Measurements from ENCODE around the gene RTF1. TPM values are rescaled to one million over a fixed set of nuclear protein-coding genes. Genes with fewer than 3 reads are reported as not detected.

RTF1 gene
- total RNA-seq, 1 donor from 2014 or later: 59.1 TPM

GRCh38 chr15:41513506-41514227 lies 96.8 kb downstream of the RTF1 start, which contains the start of gene LTK:
Gene LTK, minus strand, starts transcription at chr15:41513827. Its CDS starts 118 bp downstream, at chr15:41513709.
- no peak for DNase-seq (ENCODE audit: low spot score, unreplicated experiment)
- H3K36me3 Mint-ChIP-seq (ENCODE audit: insufficient read depth): peaks cover 10% of the 10 kb centered on the region
- peaks cover 47% of the 10 kb centered on the region for H3K27me3 Mint-ChIP-seq
- H3K4me1 Mint-ChIP-seq (ENCODE audit: low read depth): peaks cover 1% of the 10 kb centered on the region
- peak within 1 kb of the TSS; percentile 65 for H3K4me3 Mint-ChIP-seq (ENCODE audit: low read depth)
- H3K27ac Mint-ChIP-seq: no peak within 1 kb of the TSS
- no peak for TF ChIP-seq CTCF (IDR thresholded peaks at IDR 0.05; ENCODE audit: unreplicated experiment)
- no peaks in the 10 kb centered on the region for H3K9me3 Mint-ChIP-seq (ENCODE audit: low read depth)

- no peak for TF ChIP-seq CTCF (IDR thresholded peaks at IDR 0.05; ENCODE audit: unreplicated experiment)
- Mint-ChIP-seq H3K4me3 (ENCODE audit: low read depth) (no peak overlapping the region), H3K27ac (no peak overlapping the region), H3K4me1 (ENCODE audit: low read depth) (peaks cover 1% of the 10 kb centered on the region), H3K9me3 (ENCODE audit: low read depth) (no peaks in the 10 kb centered on the region), H3K27me3 (peaks cover 17% of the 10 kb centered on the region), H3K36me3 (ENCODE audit: insufficient read depth) (peaks cover 15% of the 10 kb centered on the region)
- DNase-seq (ENCODE audit: low spot score, unreplicated experiment): no peak
Observed at GRCh38 chr15:41517895-41518449, 101.1 kb downstream of the RTF1 start.

GRCh38 chr15:41520636-41521035 lies 103.7 kb downstream of the RTF1 start:
- no peak overlapping the region for H3K4me3 Mint-ChIP-seq (ENCODE audit: low read depth)
- DNase-seq (ENCODE audit: low spot score, unreplicated experiment): no peak
- no peaks in the 10 kb centered on the region for H3K27me3 Mint-ChIP-seq
- H3K36me3 Mint-ChIP-seq (ENCODE audit: insufficient read depth): peaks cover 17% of the 10 kb centered on the region
- H3K4me1 Mint-ChIP-seq (ENCODE audit: low read depth): no peaks in the 10 kb centered on the region
- no peak overlapping the region for H3K27ac Mint-ChIP-seq
- TF ChIP-seq CTCF (IDR thresholded peaks at IDR 0.05; ENCODE audit: unreplicated experiment): no peak
- H3K9me3 Mint-ChIP-seq (ENCODE audit: low read depth): no peaks in the 10 kb centered on the region

DNA sequence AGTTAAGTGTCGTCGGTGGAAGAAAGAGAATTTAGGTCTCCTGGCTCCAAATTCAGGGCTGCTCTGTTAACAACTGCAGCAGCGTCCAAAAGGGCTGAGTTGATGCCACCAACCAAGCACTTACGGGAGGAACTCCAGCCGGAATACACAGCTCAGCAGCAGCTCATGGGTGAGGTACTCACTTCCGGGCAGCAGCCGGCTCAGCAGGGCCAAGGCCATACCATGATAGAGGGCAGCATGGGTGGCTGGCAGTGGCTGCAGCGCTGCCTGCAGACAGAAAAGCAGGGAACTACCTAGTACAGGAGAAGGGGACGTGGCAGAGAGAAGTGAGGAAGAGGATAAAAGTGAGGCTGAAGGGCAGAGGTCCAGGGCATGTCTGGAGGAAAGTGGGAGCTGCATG lies 104.7 kb downstream of the RTF1 start:
- TF ChIP-seq CTCF (IDR thresholded peaks at IDR 0.05; ENCODE audit: unreplicated experiment): no peak
- H3K36me3 Mint-ChIP-seq (ENCODE audit: insufficient read depth): peaks cover 19% of the 10 kb centered on the region
- no peaks in the 10 kb centered on the region for H3K4me1 Mint-ChIP-seq (ENCODE audit: low read depth)
- H3K27me3 Mint-ChIP-seq: no peaks in the 10 kb centered on the region
- DNase-seq (ENCODE audit: low spot score, unreplicated experiment): no peak
- H3K27ac Mint-ChIP-seq: no peak overlapping the region
- no peak overlapping the region for H3K4me3 Mint-ChIP-seq (ENCODE audit: low read depth)
- no peaks in the 10 kb centered on the region for H3K9me3 Mint-ChIP-seq (ENCODE audit: low read depth)

DNA sequence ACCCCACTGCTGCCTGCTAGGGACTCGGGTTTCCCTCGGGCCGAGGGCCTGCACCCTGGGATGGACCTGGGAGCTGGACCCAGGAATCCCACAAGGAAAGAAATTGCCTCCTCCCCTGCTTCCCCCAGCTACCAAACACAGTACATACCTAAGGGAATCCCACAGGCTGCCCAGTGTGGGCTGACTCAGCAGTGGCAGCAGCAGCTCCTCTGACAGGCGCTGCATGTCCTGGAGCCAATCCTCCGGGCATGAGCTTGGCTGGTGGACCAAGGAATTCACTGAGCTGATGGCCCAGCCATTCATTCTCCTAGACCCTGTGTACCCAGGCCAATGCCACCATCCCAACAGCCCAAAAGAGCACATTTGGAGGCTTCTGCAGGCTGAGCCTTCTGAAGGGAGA lies 106.2 kb downstream of the RTF1 start:
- no peak for DNase-seq (ENCODE audit: low spot score, unreplicated experiment)
- TF ChIP-seq CTCF (IDR thresholded peaks at IDR 0.05; ENCODE audit: unreplicated experiment): no peak
- Mint-ChIP-seq H3K36me3 (ENCODE audit: insufficient read depth) (peaks cover 14% of the 10 kb centered on the region), H3K4me3 (ENCODE audit: low read depth) (no peak overlapping the region), H3K9me3 (ENCODE audit: low read depth) (no peaks in the 10 kb centered on the region), H3K4me1 (ENCODE audit: low read depth) (no peaks in the 10 kb centered on the region), H3K27me3 (no peaks in the 10 kb centered on the region), H3K27ac (no peak overlapping the region)
